Measurements from ENCODE around the gene EML2. TPM values are rescaled to one million over a fixed set of nuclear protein-coding genes. Genes with fewer than 3 reads are reported as not detected.

Gene EML2
- total RNA-seq, 2 donors from 2014 or later = 18.7 to 22.5 TPM

DNA sequence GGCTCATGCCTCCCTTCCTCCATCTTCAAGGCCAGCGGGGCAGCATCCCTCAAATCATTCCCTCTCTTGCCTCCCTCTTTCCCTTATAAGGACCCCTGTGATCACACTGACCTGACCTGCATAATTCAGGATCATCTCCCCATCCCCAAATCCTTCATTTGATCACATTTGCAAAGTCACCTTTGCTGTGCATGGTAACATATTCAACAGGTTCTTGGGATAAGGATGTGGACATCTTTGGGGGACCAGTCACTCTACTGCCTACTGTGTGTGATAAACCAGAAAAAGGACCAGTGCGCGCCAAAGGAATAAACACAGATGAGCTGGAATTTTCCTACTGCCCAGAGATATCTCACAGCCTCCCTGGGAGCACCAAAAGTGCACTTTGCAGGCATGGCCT lies 62.5 kb downstream of the EML2 start:
- no peak for DNase-seq (ENCODE audit: low spot score)
- Histone ChIP-seq H3K9me3 (peaks cover 0 to 3% of the 10 kb centered on the region in 2 donors), H3K4me3 (no peak overlapping the region), H3K4me1 (peaks cover 0 to 53% of the 10 kb centered on the region in 2 donors), H3K36me3 (no peaks in the 10 kb centered on the region), H3K27ac (peak overlapping the region; percentile 67 to 82), H3K27me3 (no peaks in the 10 kb centered on the region)
- TF ChIP-seq, protein P1, sequence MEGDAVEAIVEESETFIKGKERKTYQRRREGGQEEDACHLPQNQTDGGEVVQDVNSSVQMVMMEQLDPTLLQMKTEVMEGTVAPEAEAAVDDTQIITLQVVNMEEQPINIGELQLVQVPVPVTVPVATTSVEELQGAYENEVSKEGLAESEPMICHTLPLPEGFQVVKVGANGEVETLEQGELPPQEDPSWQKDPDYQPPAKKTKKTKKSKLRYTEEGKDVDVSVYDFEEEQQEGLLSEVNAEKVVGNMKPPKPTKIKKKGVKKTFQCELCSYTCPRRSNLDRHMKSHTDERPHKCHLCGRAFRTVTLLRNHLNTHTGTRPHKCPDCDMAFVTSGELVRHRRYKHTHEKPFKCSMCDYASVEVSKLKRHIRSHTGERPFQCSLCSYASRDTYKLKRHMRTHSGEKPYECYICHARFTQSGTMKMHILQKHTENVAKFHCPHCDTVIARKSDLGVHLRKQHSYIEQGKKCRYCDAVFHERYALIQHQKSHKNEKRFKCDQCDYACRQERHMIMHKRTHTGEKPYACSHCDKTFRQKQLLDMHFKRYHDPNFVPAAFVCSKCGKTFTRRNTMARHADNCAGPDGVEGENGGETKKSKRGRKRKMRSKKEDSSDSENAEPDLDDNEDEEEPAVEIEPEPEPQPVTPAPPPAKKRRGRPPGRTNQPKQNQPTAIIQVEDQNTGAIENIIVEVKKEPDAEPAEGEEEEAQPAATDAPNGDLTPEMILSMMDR (IDR thresholded peaks at IDR 0.05) = no peak

DNA sequence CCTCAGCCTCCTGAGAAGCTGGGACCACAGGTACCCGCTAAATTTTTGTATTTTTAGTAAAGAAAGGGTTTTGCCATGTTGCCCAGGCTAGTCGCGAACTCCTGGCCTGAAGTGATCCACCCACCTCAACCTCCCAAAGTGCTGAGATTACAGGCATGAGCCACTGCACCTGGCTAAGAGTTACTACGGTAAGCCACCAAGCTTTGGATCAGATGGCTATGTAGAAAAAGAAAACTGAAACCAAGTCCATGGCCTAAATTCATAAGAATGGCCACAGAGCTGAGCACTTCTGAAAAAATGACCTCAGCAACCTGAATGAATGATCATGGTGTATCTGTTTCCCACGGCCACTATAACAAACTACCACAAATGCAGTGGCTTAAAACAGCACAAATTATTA lies 64.0 kb downstream of the EML2 start:
- Histone ChIP-seq H3K4me3 (no peak overlapping the region), H3K27me3 (no peaks in the 10 kb centered on the region), H3K4me1 (peaks cover 0 to 58% of the 10 kb centered on the region in 2 donors), H3K27ac (peak overlapping the region; percentile 67 to 82), H3K9me3 (peaks cover 0 to 3% of the 10 kb centered on the region in 2 donors), H3K36me3 (no peaks in the 10 kb centered on the region)
- TF ChIP-seq, protein P1 (IDR thresholded peaks at IDR 0.05) = no peak
- DNase-seq (ENCODE audit: low spot score) = no peak

DNA sequence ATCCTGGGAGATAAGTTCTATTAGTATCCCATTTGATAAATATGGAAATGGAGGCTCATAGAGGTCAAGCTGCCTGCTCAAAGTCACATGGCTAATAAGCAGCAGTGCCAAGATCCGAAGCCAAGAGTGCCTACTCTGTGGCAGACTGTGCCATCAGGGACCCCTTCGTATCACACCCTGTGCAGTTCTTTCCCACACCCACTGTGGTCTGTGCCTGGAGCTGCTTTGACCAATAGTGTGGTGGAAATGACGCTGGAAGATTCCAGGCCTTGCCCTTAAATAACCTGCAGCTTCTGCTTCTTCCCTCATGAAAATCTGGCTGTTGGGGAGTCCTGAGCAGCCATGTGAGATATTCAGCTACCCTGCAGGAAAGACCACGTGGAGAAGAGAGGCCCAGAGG lies 64.7 kb downstream of the EML2 start:
- no peak for DNase-seq (ENCODE audit: low spot score)
- no peaks in the 10 kb centered on the region for H3K36me3 ChIP-seq
- H3K9me3 ChIP-seq = peaks cover 0 to 3% of the 10 kb centered on the region in 2 donors
- H3K4me3 ChIP-seq = no peak overlapping the region
- peak overlapping the region; percentile 67 to 82 for H3K27ac ChIP-seq
- TF ChIP-seq, protein P1 (IDR thresholded peaks at IDR 0.05) = no peak
- H3K27me3 ChIP-seq = no peaks in the 10 kb centered on the region
- H3K4me1 ChIP-seq = peaks cover 0 to 65% of the 10 kb centered on the region in 2 donors

DNA sequence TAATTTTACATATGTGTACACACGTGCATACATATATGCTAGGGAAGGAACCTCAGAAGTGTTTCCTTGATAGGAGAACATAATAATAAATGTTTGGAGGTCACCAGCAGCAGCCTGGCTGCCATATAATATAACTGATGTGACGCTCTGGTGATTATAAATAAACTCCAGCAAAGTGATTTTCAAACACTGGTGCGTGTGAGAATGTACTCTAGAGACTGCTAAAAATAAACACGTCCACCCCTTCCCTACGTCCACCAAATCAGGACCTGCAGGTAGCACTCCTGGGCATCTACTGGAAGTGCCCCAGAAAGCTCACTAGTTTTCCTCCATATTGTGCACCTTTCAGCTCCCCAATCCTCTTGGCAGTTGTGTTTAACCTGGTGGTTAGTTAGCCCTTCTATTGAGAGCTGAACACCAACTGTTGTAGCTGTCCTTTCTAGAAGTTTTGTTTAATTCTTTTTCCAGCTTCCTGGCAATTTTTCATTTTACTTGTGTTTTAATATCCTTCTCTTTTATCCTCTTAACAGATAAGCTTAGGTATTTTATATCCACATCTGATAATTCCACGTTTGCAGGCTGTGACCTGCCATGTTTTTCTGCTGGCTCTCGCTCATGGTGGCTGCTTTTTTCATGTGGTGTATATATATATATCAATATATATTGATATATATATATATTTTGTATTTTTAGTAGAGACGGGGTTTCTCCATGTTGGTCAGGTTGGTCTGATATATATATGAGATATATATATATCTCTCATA lies 67.6 kb downstream of the EML2 start:
- H3K4me1 ChIP-seq = peaks cover 0 to 63% of the 10 kb centered on the region in 2 donors

DNA sequence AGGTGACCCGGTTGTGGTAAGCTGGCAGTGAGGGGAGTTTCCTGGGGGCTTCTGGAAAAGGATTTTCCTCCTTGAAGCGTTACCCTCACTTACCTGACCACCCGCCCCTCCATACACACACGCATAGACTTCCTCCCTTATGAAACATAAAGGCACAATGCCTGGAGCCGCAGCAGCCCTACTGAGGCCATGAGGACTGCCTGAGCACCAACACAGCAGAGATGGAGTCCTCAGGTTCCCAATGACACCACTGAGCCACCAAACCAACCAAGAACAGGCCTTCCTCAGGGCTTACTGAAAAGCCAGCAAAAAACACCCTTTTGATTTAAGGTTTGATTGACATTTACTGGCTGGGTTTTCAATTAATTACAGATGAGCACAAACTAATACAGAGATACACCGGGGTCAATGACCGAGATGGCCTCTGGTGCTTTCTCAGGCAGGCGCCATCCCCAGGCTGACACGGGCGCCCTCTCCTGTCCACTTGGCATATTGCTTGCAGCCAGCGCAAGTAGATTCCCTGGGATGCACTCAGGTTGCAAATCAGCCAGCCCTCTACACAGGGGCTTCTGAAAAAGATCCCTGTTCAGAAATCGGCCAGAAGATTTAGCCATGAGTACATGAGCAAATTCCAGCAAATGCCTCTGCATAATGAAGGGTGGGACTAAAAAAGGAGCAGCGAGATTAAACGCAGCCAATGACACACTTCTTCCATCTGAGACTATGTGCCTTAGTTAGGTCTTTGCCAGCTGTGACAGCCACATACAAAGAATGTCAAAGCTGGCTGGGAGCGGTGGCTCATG lies 69.4 kb downstream of the EML2 start:
- no peak for DNase-seq (ENCODE audit: low spot score)
- peaks cover 0 to 49% of the 10 kb centered on the region in 2 donors for H3K4me1 ChIP-seq
- no peaks in the 10 kb centered on the region for H3K36me3 ChIP-seq
- peaks cover 0 to 3% of the 10 kb centered on the region in 2 donors for H3K9me3 ChIP-seq
- no peak overlapping the region for H3K4me3 ChIP-seq
- H3K27ac ChIP-seq = peak overlapping the region; percentile 59 to 76
- TF ChIP-seq, protein P1 (IDR thresholded peaks at IDR 0.05) = peak; percentile 77 to 84
- no peaks in the 10 kb centered on the region for H3K27me3 ChIP-seq

More for the DNA sequence above, 67.6 kb downstream of the EML2 start:
- TF ChIP-seq, protein P1 (IDR thresholded peaks at IDR 0.05) = no peak
- peaks cover 0 to 3% of the 10 kb centered on the region in 2 donors for H3K9me3 ChIP-seq
- DNase-seq (ENCODE audit: low spot score) = no peak
- no peaks in the 10 kb centered on the region for H3K27me3 ChIP-seq
- no peaks in the 10 kb centered on the region for H3K36me3 ChIP-seq
- no peak overlapping the region for H3K4me3 ChIP-seq
- H3K27ac ChIP-seq = peak overlapping the region; percentile 51 to 76
